Lower leg skin (tissue), 3 donors: ENCODE measurements around the gene PIP5KL1.

Source experiments
- CTCF ChIP-seq, 3 donors: fragments of 450-650 bp; IDR thresholded peaks; one replicate each; pipeline ENCODE4 v1.5.1; 2016; ENCODE audit warnings: antibody characterized with exemption in 3 of 3, mild to moderate bottlenecking in 3 of 3, moderate library complexity in 2 of 3
- POLR2A ChIP-seq, 2 donors: fragments of 450-650 bp; IDR thresholded peaks; one replicate each; pipeline ENCODE4 v1.6.1; 2016 to 2017; ENCODE audit warnings: antibody characterized with exemption in 2 of 2, mild to moderate bottlenecking in 1 of 2, moderate library complexity in 1 of 2

GRCh38 chr9:127943731-127944144 is 13.2 kb upstream of the PIP5KL1 start:
- TF ChIP-seq POLR2A (IDR thresholded peaks at IDR 0.05) = no peak
- peak in 1 of 3 donors; percentile 85 for TF ChIP-seq CTCF (IDR thresholded peaks at IDR 0.05)
